Stimulated activated naive CD4-positive, alpha-beta T cell treated with Interleukin-2 at 50 U/mL for 16 hours (primary cell): ENCODE data around the gene SEMA3G.

ENCODE experiments used
- DNase-seq: peaks from one replicate; lab custom pipeline; 2025; lab: John Stamatoyannopoulos, UW

The SEMA3G gene

DNA sequence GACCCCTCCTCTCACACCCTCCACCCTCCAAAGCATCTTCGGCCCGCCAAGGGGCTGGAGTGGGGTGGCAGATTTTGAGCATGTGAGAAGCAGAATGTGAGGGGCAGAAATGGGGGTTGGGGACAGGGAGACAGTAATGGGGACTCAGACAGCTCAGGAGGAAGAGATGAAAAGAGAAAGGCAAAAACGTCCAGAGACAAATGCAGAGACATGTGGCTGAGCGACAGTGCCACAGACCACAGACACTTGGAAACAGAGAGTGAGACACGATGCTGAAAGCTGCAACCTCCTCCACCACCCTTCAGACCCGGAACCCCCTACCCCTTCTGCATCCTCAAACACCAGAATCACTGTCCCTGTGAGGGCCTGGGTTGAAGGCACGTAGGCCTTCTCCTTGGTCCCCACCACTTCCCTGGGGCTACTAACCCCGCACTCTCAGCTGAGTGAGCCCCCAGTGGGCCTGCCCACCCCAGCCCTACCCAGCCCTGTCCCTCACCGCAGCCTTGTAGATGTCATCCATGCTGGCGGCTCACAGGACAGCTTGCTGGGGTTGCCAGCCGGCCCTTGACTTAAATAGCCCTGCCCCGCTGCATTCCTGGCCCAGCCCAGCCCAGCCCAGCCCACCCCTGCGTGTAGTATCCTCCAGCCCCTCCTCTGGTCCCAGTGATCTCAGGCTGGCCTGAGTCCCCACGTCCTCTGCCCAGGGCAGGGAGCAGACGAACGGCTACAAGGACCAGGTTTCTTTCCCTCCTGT is 8.8 kb upstream of the SEMA3G start, which contains the start of gene TNNC1:
TNNC1 (minus strand) TSS at position 546 of the 754 bp plus-strand sequence; CDS start at position 520, 26 bp downstream.
- DNase-seq, result no peak

DNA sequence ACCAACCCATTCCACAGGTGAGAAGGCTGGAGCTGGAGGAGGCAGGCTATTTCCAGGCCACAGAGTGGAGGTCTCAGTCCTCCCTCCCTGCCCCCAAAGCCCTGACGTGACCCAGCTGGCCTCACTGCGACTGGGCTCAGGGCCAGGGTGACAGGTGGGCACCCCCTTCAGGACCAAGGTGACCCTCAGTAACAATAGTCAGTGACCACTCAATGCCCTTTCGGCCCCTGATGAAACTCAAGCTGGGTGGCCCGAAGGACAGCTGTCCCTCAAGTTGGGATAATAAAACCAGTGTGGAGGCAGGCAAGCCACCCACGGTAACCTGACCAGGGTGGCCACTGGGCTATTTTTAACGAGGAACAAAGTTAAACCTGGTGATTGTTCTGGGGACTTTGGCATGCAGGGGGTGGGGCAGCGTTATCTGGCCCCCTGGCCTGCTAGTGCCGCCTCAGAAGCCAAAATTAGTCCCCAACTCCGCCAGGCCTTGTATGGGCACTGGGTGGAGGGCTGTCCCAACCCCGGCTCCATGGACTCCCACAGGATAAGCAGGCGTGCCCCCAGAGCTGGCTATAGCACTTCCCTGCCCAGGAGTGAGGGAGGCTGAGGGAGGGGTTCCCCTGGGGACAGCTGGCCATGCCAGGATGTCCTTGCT is 7.8 kb upstream of the SEMA3G start:
- DNase-seq, result no peak

DNA sequence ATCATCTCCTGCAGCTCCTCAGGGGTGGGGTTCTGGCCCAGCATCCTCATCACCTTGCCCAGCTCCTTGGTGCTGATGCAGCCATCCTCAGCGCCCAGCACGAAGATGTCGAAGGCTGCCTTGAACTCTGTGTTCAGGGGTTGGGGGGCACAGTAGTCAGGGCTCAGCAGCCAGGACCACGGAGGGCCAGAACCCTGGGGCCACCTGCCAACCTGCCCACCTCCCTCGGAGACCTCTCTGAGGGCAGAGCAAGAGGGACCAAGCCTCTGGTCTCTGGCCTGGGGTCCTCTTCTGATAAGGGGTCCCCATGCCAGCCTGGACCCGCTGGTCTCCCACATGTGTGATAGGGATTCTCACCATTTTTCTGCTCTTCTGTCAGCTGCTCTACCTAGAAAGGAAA is 7.2 kb upstream of the SEMA3G start:
- no peak for DNase-seq

DNA sequence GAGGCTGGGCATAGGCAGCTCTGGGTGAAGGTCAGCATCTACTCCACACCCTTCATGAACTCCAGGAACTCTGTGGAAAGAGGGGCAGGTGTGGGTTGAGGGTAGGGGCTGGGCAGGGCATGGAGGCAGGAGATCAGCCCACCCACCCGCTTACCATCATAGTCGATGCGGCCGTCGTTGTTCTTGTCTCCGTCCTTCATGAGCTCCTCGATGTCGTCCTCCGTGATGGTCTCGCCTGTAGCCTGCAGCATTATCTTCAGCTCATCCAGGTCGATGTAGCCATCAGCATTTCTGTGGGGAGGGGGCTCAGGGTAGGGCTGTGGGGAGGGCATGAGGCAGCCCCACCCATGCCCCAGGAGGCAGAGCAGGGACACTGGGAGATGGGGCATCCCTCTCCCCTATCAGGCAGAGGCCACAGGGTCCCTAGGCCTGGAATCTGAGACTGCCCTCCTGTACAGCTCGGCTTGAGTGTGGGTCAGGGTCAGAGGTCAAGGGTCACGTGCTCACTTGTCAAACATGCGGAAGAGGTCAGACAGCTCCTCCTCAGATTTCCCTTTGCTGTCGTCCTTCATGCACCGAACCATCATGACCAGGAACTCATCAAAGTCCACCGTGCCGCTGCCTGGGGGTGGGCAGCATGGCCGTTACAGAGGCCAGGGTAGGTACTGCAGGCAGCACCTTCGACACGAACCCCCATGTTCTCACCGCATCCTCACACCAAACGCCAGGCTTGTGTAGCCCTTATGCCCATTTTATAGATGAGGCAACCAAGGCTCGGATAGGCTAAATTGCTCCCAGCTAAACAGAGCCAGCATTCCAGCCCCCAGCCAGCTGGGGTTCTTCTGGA is 6.6 kb upstream of the SEMA3G start:
- no peak for DNase-seq

DNA sequence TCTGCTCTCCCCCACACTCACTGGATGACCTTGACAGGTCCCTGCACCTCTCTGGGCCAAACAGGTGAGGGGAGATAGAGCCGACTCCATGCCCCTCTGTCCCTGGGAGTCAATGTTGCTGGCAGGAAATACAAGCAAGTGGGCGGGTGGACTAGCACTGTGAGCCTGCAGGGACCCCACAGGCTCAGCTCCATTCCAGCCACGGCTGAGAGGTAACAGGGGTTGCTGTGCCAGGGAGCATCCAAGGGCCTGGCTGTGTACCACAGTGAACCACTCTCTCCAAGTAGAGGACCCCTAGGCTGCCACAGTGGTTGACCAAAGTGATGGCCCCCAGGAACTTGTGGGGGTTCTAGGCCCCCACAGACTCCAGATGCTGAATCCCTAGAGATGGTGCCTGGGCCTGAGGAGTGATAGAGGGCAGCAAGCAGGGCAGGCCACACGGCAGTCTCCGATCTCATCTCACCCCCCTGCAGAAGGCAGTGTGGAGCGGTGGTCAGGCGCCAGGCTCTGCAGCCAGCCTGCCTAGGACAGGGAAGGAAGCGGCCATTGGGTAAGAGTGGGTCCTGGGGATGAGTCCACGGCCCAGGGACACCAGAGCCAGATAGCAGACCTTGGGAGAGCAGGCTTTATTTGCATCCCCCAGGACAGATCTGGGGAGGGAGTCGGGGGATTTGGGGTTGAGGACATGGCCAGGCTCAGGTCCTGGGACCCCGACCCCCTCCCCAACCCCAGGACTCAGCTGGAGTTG is 5.8 kb upstream of the SEMA3G start:
- DNase-seq, result no peak

DNA sequence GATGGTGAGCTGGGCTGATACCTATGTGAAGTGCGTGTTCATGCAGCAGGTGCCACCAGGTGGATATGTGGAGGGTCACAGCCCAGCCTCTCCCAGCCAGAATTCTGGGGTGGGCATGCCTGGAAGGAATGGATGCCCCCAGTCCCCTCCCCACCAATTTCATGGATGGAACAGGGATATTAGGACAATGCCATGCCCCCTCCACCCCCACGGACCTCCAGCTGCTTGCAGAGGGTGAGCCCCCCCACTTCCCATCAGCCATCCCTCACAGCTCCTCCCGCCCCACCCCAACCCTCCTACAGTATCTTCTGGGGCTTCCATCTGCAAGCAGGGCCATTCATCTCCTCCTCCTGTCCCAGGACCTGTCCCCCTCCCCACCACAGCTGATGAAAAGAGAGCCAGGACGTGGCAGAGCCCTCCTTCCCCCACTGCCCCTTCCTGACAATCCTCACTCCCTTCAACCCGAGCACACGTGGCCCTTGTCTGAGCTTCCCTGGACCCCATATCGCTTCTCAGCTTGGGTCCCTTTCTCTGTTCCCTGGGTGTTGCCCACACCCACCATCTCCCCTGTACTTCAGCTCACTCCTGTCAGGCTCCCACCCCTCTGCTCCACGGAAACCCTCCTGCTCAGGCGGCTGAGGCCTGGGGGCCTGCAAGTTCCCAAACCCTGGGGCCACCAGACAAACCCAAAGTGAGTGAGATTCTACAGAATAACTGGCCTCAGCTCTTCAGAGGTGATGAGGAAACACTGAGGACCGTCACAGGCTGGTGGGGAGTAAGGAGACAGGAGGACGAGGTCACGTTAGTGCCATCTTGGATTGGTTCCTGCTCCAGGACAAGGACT is 2.8 kb upstream of the SEMA3G start:
- DNase-seq, result no peak

DNA sequence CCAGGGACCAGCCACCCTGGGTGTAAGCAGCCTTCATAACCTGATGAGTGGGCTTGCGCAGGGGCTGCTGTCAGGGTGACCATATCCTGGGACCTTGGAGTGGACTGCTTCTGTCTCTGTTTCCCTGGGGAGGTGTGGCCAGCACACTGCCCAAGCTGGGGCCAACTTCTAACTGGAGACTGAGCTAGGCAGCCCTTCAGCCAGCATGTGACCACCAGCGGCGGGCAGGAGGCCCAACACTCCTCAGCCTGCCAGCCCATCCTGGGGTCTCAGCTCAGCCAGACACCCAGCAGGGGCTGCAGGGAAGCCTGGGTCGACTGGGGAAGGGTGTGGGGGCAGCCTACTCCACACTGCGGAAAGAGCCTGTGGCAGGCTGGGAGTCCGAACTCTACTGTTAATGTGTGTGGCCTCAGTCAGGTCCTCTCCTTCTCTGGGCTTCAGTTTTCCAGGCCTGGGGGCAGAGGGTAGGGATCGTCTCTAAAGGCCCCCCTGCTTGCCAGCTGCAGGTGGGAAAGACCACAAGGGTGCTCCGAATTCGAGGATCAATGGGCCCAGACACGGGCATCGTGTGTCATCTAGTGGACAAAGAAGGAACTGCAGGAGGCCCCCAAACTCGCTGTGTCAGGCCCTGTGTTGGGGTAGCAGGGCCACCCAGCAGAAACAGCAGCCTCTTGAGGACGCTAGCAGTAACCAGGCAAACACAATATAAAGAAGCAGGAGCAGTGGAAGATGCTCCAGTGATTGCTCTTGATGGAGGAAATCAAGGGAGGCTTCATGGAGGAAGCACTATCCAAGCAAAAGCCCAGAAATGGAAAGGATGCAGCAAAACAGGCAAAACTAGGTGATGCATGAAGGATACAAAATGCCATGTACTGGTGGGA is 2.0 kb upstream of the SEMA3G start:
- peak; percentile 55 for DNase-seq

DNA sequence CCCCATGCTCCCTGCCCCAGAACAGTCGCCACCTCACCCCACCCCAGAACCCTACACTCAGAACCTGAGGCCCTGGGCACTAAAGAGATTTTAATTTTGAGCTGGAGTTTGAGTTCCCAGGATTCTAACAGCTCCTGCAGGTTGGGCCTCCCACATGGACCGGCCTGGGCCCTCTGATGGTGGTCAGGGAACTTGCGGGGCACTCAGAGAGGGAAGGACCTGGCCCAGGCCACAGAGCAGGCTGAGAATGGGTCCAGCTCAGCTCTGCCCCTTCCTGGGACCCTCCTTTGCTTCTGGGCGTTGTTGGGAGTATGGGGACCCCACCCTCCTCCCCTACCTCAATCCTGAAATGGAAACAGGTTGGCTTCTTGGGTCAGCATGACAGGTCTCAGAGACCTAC is 1.1 kb upstream of the SEMA3G start:
- no peak for DNase-seq

DNA sequence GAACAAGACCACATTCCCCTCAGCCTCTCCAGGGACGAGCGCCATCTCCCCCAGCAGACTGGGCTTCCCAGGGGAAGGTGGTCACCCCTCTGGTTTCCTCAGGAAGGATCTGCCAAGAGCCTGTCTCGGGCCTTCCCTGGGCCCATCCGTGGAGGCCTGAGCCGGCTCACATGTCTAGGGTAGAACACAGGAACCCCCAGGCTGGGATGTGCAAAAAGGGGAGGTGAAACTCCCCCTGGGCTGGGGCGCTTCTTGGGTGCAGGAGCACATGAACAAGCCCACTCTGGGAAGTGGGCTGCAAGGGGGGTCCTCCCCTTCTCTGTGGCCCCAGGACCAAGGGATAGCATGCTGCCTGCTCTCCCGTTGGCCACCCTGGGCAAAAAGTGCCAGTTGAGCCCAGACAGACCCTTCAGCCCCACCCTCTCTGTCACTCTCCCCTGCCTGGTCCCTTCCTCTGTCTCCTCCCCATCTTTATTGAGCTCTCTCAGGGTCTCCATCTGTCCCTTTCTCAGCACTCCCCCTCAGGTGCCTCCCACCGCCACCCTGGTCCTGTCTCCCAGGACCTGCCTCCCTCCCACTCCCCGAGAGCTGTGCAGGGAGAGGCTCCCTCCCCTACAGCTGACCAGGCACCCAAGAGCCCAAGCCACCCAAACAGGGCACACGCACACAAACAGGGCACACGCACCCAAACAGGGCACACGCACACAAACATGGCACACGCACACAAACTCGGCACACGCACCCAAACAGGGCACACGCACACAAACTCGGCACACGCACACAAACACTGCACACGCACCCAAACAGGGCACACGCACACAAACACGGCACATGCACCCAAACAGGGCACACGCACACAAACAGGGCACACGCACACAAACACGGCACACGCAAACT is 864 bp downstream of the SEMA3G start:
- no peak for DNase-seq

DNA sequence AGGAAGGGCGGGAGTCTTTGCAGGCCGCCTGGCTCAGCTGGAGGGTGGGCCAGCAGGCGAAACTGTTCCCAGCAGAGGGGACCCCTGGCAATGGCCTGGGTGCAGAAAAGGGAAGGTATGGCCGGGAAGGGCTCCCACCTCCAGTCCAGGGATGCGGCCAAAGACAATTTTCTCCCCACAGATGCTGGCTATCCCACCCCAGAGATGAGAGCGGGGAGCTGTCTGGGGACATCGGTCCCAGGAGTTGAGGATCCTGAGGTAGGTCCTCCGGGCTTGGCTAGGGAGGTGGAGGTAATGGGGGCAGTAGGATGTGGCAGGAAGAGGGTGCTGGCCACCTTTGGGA is 1.7 kb downstream of the SEMA3G start:
- DNase-seq, result no peak

DNA sequence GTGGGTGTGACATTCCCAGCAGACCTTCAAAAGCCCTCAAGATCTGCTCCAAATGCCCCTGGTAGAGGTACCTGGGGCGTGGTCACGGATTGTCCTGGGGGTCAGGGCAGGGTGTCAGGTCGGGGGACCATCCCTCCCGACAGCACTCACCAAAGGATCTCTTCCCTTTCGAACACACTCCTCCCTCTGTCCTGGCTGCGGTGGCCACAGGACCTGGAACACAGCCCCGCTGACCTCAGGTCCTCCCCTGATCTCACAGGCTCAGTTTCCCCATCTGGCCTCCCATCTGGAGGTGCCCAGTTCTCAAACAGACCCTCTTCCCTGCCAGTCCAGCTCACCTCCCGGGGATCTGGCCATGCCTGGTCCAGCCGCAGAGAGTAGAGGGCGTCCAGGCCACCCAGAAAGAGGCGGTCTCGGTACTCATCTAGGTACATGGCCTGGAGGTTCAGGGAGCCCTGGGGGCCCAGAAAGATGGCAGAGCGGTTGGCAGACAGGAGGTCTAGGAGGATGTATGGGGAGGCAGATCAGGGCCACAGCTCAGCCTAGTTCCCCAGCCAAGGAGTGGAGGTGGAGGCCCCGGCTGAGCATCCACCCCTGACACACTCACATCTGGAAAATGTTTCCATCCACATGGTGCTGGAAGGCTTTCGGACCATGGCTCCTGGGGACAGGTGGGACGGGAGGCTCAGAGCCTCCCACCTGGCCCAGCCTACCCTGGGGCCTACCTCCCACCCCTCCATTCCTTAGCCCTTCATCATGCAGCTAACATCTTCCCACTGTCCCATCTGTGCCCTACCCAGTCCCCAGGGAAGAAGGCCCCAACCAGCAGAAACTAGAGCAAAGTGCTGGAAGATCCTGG is 2.3 kb downstream of the SEMA3G start:
- DNase-seq, result no peak

DNA sequence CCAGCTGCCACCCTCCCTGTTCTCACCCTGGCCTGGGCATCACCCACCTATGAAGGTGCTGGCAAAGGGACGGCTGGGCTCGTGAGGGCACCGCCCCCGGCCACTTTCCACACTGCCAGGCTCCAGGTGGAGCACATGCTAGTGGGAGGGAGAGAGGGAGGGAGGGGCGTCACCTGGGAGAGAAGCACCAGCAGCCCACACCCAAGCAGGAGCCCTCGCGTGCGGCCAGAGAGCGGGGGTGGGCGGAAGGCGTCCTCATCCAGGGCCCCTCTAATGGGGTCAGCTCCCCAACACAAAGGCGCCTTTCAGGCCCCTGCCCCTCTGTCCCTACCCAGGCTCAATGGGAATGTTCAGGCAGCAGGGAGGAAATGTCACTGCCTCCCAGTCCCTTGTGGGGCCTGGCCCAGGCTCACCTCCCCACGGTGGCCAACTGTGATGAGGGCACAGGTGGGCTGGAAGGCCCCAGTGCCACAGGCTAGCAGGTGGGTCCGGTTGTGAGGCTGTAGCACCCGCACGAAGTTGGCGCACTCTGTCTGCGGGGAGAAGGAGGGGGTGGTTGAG is 3.1 kb downstream of the SEMA3G start:
- DNase-seq, result no peak

DNA sequence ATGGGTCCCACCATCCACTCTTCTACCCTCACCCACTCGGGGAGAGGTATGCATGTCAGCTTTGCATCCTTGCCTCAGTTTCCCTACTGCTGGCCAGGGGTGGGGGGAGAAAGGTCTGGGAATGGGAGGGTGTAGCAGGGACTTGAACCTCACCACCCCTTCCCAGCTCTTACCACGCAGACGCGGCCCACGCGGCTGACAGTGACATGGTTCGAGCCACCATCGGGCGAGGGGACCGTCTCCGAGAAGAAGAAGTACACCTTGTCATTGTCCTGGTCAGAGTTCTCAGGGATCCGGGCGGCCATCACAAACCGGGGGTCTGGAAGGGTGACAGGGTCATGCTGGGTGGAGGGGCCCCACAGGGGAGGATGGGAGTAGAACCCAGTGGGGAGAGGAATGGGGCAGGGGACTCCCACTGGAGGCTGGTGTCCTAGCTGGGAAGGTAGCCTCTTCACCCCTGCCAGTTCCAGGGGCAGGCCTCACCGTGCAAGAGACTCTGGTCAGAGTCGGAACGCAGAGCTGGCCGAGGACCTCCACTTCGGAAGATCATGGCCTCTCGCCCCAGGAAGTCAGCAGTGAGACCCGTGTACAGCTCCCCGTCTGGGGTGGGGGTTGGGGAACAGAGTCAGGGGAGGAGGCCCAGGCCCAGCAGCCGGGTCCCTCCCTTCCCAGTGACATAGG is 3.7 kb downstream of the SEMA3G start:
- no peak for DNase-seq

DNA sequence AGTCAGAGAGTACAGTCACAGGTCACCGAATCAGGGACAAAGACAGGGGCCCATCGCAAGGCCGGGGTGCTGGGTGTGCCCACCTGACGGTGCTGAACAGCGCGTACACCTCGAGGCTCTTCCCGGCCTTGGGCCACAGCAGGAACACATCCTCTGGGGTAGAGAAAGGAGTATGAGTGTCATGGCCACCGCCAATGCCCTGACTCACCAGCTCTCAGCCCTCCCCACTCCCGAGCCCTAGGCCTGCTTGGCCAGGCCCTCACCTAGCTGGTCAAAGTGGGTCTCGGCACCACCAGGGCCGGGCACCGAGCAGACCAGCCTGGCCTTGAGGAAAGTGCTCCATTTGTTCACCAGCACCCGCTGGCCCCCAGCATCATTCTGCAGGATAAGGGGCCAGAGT is 4.2 kb downstream of the SEMA3G start:
- DNase-seq, result no peak

DNA sequence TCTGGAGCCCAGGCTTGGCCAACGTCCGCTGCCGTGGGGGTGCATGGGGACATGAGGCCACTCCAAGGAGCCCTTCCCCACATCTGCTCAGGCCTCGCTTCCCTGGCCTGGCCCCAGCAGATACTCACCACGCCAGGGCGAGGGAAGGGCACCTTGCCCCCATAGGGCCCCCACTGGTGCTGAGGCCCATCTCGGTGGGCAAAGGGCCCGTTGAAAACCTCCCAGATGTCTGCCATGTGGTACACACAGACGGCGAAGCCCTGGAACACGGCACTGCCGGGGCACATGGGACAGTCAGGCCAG is 4.7 kb downstream of the SEMA3G start:
- no peak for DNase-seq

DNA sequence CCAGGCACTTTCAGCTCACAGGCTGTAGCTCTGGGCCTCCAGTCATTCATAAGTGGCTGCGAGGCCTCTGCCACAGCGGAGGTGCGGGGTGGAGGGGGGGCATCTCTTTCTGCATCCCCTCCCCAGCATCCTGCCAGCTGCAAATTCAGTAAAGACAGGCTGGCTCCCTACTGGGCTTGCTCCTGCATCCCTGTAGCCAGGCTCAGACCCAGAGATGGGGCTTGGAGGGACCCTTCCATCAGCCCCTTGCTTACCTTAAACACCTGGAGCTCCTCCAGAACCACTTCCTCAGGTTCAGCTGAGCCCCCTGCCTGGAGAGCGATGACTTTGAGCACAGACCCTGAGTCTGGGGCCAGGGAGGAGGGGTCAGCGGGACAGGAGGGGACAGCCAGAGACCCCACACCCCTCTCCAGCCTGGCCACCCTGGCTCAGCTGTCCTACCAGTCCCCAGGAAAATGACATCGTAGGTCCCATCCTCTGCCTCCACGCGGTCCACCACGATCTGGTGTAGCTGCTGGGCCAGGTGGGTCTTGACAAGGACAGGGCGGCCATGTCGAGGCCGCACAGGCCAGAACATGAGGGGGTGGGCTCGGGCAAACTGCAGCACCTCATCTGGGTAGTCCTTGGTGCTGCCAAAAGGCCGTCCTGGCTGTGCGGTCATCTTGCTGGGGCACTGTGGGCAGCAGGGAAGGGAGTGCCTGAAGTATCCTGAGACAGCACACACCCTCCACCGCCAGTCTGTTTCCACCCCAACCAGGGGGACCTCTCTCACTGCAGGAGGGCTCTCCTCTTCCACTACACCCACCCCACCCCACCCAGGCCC is 5.3 kb downstream of the SEMA3G start:
- no peak for DNase-seq
